Fibroblast of lung (primary cell): ENCODE data around the gene KRT74.

Source experiments
- EZH2 ChIP-seq: IDR thresholded peaks from 2 replicates; pipeline ENCODE4 v1.5.1; 2012; ENCODE audit warnings: low read length, control low read depth, mild to moderate bottlenecking; ENCODE audit errors: missing control alignments
- TF ChIP-seq, protein P1 (sequence below), 2 donors: IDR thresholded peaks in 1 of 2; conservative IDR thresholded peaks in 1 of 2; 1 replicate in 1 of 2; 2 replicates in 1 of 2; pipeline ENCODE4 v1.5.1; 2011 to 2012; ENCODE audit warnings: low read length in 2 of 2, control low read depth in 1 of 2, inconsistent platforms in 1 of 2, low read depth in 1 of 2, mild to moderate bottlenecking in 1 of 2

DNA sequence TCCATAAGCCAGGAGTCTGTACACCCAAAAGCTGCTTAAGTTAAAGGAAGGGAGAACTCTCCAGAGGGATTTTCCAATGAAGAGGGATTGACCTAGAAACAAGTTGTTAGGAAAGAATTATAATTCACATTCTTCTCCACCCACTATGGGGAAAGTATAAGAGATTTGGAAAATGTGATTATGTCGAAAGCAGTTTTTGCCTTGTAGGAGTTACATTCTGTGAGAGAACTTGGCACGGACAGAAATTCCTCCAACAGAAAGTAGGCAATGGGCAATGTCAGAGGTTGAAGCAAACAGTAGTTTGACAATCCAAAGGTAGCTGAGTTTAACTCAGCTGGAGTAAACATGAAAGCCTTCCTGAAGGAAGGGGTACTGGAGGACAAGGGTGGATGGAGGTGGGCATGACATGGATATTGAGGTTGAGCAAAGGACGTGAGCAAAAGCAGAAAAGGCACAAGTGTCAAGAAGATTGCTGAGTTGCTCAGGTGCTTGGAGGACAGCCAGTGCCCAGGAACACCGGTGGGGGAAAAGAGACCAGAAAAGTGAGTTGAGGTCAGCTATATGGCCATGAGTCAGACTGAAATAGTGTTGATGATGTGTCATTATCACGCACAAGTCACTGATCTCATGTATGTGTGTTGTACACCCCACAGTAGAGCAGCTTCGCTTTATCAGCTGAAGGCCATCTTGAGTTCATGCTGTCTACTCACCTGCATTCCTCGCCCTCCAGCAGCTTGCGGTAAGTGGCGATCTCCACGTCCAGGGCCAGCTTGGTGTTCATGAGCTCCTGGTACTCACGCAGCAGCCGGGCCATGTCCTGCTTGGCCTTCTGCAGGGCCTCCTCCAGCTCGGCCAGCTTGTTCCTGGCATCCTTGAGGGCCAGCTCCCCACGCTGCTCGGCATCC lies 57.5 kb downstream of the KRT74 start:
- TF ChIP-seq, protein P1, sequence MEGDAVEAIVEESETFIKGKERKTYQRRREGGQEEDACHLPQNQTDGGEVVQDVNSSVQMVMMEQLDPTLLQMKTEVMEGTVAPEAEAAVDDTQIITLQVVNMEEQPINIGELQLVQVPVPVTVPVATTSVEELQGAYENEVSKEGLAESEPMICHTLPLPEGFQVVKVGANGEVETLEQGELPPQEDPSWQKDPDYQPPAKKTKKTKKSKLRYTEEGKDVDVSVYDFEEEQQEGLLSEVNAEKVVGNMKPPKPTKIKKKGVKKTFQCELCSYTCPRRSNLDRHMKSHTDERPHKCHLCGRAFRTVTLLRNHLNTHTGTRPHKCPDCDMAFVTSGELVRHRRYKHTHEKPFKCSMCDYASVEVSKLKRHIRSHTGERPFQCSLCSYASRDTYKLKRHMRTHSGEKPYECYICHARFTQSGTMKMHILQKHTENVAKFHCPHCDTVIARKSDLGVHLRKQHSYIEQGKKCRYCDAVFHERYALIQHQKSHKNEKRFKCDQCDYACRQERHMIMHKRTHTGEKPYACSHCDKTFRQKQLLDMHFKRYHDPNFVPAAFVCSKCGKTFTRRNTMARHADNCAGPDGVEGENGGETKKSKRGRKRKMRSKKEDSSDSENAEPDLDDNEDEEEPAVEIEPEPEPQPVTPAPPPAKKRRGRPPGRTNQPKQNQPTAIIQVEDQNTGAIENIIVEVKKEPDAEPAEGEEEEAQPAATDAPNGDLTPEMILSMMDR (conservative IDR thresholded peaks at IDR 0.05 in 1 of 2, IDR thresholded peaks at IDR 0.05 in 1 of 2; ENCODE audit: low read depth in 1 of 2, low read length in 2 of 2) = no peak
- TF ChIP-seq EZH2 = no peak
